WTC11 (cell line): ENCODE data around the gene GTF3C1. TPM values are rescaled to one million over a fixed set of nuclear protein-coding genes. Genes with fewer than 3 reads are reported as not detected.

Experiments
- ATAC-seq: fragments of 200-7000 bp; cut with Tn5 transposase; 2 replicates; pipeline ENCODE4 v1.10.0; 2021; ENCODE audit warnings: mild to moderate bottlenecking, moderate library complexity
- CTCF ChIA-PET: fragments of 300-600 bp; sonication (Branson Sonifier 250); formaldehyde crosslinking; loops from one replicate; lab custom pipeline; 2021; ENCODE audit warnings: antibody characterized with exemption; lab: Charles Lee
- POLR2A ChIA-PET: fragments of 350-600 bp; sonication (Branson Sonifier 250); formaldehyde crosslinking; loops from one replicate; lab custom pipeline; 2021; ENCODE audit warnings: antibody characterized with exemption; lab: Charles Lee
- DNase-seq: peaks from one replicate; pipeline ENCODE4 v3.0.0; 2021; ENCODE audit warnings: low spot score
- H3K27ac Mint-ChIP-seq: 2 replicates; pipeline ENCODE4 v1.8.0; 2021; ENCODE audit warnings: mixed read lengths
- H3K27me3 Mint-ChIP-seq: 2 replicates; pipeline ENCODE4 v1.8.0; 2021; ENCODE audit warnings: low read depth, mild to moderate bottlenecking, moderate library complexity, mixed read lengths
- H3K36me3 Mint-ChIP-seq: 2 replicates; pipeline ENCODE4 v1.8.0; 2021; ENCODE audit warnings: mixed read lengths
- H3K4me1 Mint-ChIP-seq: 2 replicates; pipeline ENCODE4 v1.8.0; 2022; ENCODE audit warnings: mixed read lengths
- H3K4me3 Mint-ChIP-seq: 2 replicates; pipeline ENCODE4 v1.8.0; 2021; ENCODE audit warnings: mild to moderate bottlenecking, moderate library complexity, mixed read lengths
- H3K9me3 Mint-ChIP-seq: 2 replicates; pipeline ENCODE4 v1.8.0; 2021; ENCODE audit warnings: mixed read lengths
- ATF3 ChIP-seq: sonication (generic); formaldehyde crosslinking; conservative IDR thresholded peaks from 2 replicates; pipeline ENCODE4 v1.8.1; 2022; ENCODE audit warnings: mild to moderate bottlenecking, missing genetic modification reagents
- CREB1 ChIP-seq: sonication (generic); formaldehyde crosslinking; IDR thresholded peaks from 2 replicates; pipeline ENCODE4 v1.8.0; 2023; ENCODE audit warnings: mild to moderate bottlenecking, missing genetic modification reagents
- E2F4 ChIP-seq: sonication (generic); formaldehyde crosslinking; IDR thresholded peaks from 2 replicates; pipeline ENCODE4 v1.8.1; 2022; ENCODE audit warnings: low read depth, mild to moderate bottlenecking, moderate library complexity, missing genetic modification reagents, borderline replicate concordance
- ESRRA ChIP-seq: sonication (generic); formaldehyde crosslinking; IDR thresholded peaks from 2 replicates; pipeline ENCODE4 v1.8.1; 2022; ENCODE audit warnings: mild to moderate bottlenecking, missing genetic modification reagents, borderline replicate concordance
- FOXK1 ChIP-seq: sonication (generic); formaldehyde crosslinking; IDR thresholded peaks from 2 replicates; pipeline ENCODE4 v1.8.0; 2022; ENCODE audit warnings: mild to moderate bottlenecking, moderate library complexity, missing genetic modification reagents
- GRHL2 ChIP-seq: fragments of 250-450 bp; sonication (Bioruptor Pico); IDR thresholded peaks from 2 replicates; pipeline ENCODE4 v1.8.0; 2022; ENCODE audit warnings: mild to moderate bottlenecking, moderate library complexity; ENCODE audit not compliant: insufficient replicate concordance, severe bottlenecking
- GTF2I ChIP-seq: fragments of 250-450 bp; sonication (Bioruptor Pico); conservative IDR thresholded peaks from 2 replicates; pipeline ENCODE4 v1.4.0; 2021; ENCODE audit warnings: mild to moderate bottlenecking
- IRF1 ChIP-seq: sonication (generic); formaldehyde crosslinking; IDR thresholded peaks from 2 replicates; pipeline ENCODE4 v1.8.0; 2023; ENCODE audit warnings: missing genetic modification reagents
- IRF2 ChIP-seq: sonication (generic); formaldehyde crosslinking; IDR thresholded peaks from 2 replicates; pipeline ENCODE4 v1.8.0; 2022; ENCODE audit warnings: low read depth, missing genetic modification reagents, borderline replicate concordance
- JUN ChIP-seq: sonication (generic); formaldehyde crosslinking; IDR thresholded peaks from 2 replicates; pipeline ENCODE4 v1.8.0; 2023; ENCODE audit warnings: mild to moderate bottlenecking, missing genetic modification reagents
- KAT7 ChIP-seq: sonication (generic); formaldehyde crosslinking; IDR thresholded peaks from 2 replicates; pipeline ENCODE4 v1.8.1; 2023; ENCODE audit warnings: missing genetic modification reagents, mild to moderate bottlenecking, borderline replicate concordance
- NR1H2 ChIP-seq: sonication (generic); formaldehyde crosslinking; IDR thresholded peaks from 2 replicates; pipeline ENCODE4 v1.9.0; 2021; ENCODE audit warnings: mild to moderate bottlenecking, moderate library complexity, missing genetic modification reagents
- NR2C2 ChIP-seq: sonication (generic); formaldehyde crosslinking; IDR thresholded peaks from 2 replicates; pipeline ENCODE4 v1.8.0; 2022; ENCODE audit warnings: mild to moderate bottlenecking, missing genetic modification reagents
- OVOL2 ChIP-seq: fragments of 250-450 bp; sonication (Bioruptor Pico); IDR thresholded peaks from 2 replicates; pipeline ENCODE4 v1.9.0; 2021; ENCODE audit warnings: mild to moderate bottlenecking, borderline replicate concordance
- SP1 ChIP-seq: sonication (generic); formaldehyde crosslinking; conservative IDR thresholded peaks from 2 replicates; pipeline ENCODE4 v1.8.1; 2022; ENCODE audit warnings: missing genetic modification reagents
- ZBTB43 ChIP-seq: sonication (generic); formaldehyde crosslinking; IDR thresholded peaks from 2 replicates; pipeline ENCODE4 v1.8.1; 2023; ENCODE audit warnings: mild to moderate bottlenecking, missing genetic modification reagents
- ZNF532 ChIP-seq: fragments of 250-450 bp; sonication (Bioruptor Pico); IDR thresholded peaks from 2 replicates; pipeline ENCODE4 v1.9.0; 2021; ENCODE audit warnings: mild to moderate bottlenecking, borderline replicate concordance
- total RNA-seq: library from RNA; stranded (reverse); gene quantifications from 3 replicates; pipeline ENCODE4 v1.2.3, GENCODE V29; 2021

Gene GTF3C1
- total RNA-seq, 1 experiment from 2014 or later = 146 TPM

- no peaks in the 10 kb centered on the region for H3K4me1 Mint-ChIP-seq
- no peak overlapping the region for H3K27ac Mint-ChIP-seq
- H3K36me3 Mint-ChIP-seq = peaks cover 74% of the 10 kb centered on the region
- DNase-seq (no peak), ATAC-seq (no peak)
- H3K9me3 Mint-ChIP-seq = no peaks in the 10 kb centered on the region
- no peak overlapping the region for H3K4me3 Mint-ChIP-seq
- no peak for TF ChIP-seq OVOL2
- TF ChIP-seq KAT7 (CRISPR knock-in tag) = no peak
- no peak for TF ChIP-seq GRHL2
- TF ChIP-seq ESRRA (CRISPR knock-in tag) = no peak
- TF ChIP-seq ATF3 (CRISPR knock-in tag) = no peak
- TF ChIP-seq FOXK1 (CRISPR knock-in tag) = no peak
- no peak for TF ChIP-seq GTF2I
- TF ChIP-seq ZBTB43 = no peak
- no peak for TF ChIP-seq NR2C2 (CRISPR knock-in tag)
- no peak for TF ChIP-seq IRF1 (CRISPR knock-in tag)
- no peak for TF ChIP-seq E2F4 (CRISPR knock-in tag)
- TF ChIP-seq ZNF532 (CRISPR knock-in tag) = no peak
- no peak for TF ChIP-seq SP1 (CRISPR knock-in tag)
- TF ChIP-seq NR1H2 (CRISPR knock-in tag) = no peak
- TF ChIP-seq IRF2 (CRISPR knock-in tag) = no peak
- no peak for TF ChIP-seq JUN
- TF ChIP-seq CREB1 (CRISPR knock-in tag) = no peak
- H3K27me3 Mint-ChIP-seq = no peaks in the 10 kb centered on the region
- CTCF ChIA-PET = no interaction called here
- POLR2A ChIA-PET = no interaction called here
Measured at GRCh38 chr16:27498916-27499658, 50.6 kb downstream of the GTF3C1 start.
